Stimulated activated naive CD8-positive, alpha-beta T cell treated with anti-CD3 and anti-CD28 coated beads, Interleukin-15, Interleukin-2, amounts not matched to agents 100 ng/mL and 50 ng/mL, for 24 hours (primary cell): ENCODE results near the gene ITPK1.
A peak's percentile ranks its signal among the peaks of the same experiment; 100 is the strongest.
"Not testable (repeated sequence)": the region's sequence is repeated elsewhere in the genome, so short reads cannot be mapped to it uniquely, and the experiment has no call there.

Source experiments
- H3K27ac Mint-ChIP-seq: one replicate; pipeline ENCODE4 v1.8.0; 2021; ENCODE audit warnings: mild to moderate bottlenecking, mixed read lengths
- H3K27me3 Mint-ChIP-seq: one replicate; pipeline ENCODE4 v1.8.0; 2021; ENCODE audit warnings: mixed read lengths
- H3K36me3 Mint-ChIP-seq: one replicate; pipeline ENCODE4 v1.8.0; 2021; ENCODE audit warnings: low read depth, mixed read lengths
- H3K4me1 Mint-ChIP-seq: one replicate; pipeline ENCODE4 v1.8.0; 2021; ENCODE audit warnings: low read depth, mixed read lengths
- H3K4me3 Mint-ChIP-seq: one replicate; pipeline ENCODE4 v1.8.0; 2021; ENCODE audit warnings: mild to moderate bottlenecking, mixed read lengths
- H3K9me3 Mint-ChIP-seq: one replicate; pipeline ENCODE4 v1.8.0; 2021; ENCODE audit warnings: mixed read lengths

Gene ITPK1

GRCh38 chr14:93137864-93138263 is 22.1 kb upstream of the ITPK1 start:
- H3K9me3 Mint-ChIP-seq = no peaks in the 10 kb centered on the region
- H3K4me3 Mint-ChIP-seq = no peak overlapping the region
- no peak overlapping the region for H3K27ac Mint-ChIP-seq
- peaks cover 4% of the 10 kb centered on the region for H3K4me1 Mint-ChIP-seq
- H3K36me3 Mint-ChIP-seq = no peaks in the 10 kb centered on the region
- no peaks in the 10 kb centered on the region for H3K27me3 Mint-ChIP-seq

- not testable (repeated sequence) for H3K27me3 Mint-ChIP-seq, H3K27ac Mint-ChIP-seq, H3K36me3 Mint-ChIP-seq, H3K9me3 Mint-ChIP-seq, H3K4me3 Mint-ChIP-seq, H3K4me1 Mint-ChIP-seq
Observed at GRCh38 chr14:93136508-93136907, 20.8 kb upstream of the ITPK1 start.

- Mint-ChIP-seq H3K36me3 (no peaks in the 10 kb centered on the region), H3K27ac (no peak overlapping the region), H3K4me1 (peaks cover 4% of the 10 kb centered on the region), H3K9me3 (no peaks in the 10 kb centered on the region), H3K27me3 (no peaks in the 10 kb centered on the region), H3K4me3 (no peak overlapping the region)
Observed at GRCh38 chr14:93136009-93136408, 20.3 kb upstream of the ITPK1 start.

DNA sequence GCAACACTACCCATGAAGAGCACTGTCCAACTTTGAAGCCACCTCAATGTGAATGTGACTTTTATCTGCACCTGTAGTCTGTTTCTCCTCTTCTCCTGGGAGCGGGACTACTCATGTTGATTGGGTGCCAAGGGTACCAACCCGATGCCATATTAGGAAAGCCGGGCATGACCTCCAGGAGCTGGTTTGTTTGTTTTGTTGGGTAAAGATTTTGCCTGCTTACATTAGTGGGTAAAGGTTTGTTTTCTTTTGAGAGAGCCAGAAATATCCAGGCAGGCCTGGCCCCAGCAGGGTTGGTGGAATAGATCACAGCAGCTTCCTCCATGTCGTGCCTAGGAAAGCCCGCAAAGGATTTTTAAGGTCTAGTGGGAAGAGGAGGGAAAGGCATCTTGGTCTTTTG is 19.7 kb upstream of the ITPK1 start:
- no peak overlapping the region for H3K4me3 Mint-ChIP-seq
- no peaks in the 10 kb centered on the region for H3K9me3 Mint-ChIP-seq

DNA sequence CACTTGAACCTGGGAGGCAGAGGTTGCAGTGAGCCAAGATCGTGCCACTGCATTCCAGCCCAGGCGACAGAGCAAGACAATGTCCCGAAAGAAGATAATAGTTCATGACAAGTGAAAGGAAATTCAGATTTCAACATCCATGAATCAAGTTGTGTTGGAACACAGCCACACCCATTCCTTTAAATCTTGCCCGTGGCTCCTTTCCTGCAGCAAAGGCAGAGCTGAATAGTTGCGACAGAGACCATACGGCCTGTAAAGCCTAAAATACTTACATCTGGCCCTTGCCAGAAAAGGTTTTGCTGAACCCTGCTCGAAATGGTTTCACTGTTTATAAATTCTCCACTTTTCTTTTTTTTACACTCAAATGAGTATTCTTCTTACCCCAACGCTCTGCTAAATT is 17.7 kb upstream of the ITPK1 start:
- H3K36me3 Mint-ChIP-seq = no peaks in the 10 kb centered on the region
- no peaks in the 10 kb centered on the region for H3K9me3 Mint-ChIP-seq
- no peak overlapping the region for H3K27ac Mint-ChIP-seq
- H3K27me3 Mint-ChIP-seq = no peaks in the 10 kb centered on the region
- H3K4me3 Mint-ChIP-seq = no peak overlapping the region
- no peaks in the 10 kb centered on the region for H3K4me1 Mint-ChIP-seq

More for the DNA sequence above, 19.7 kb upstream of the ITPK1 start:
- H3K4me1 Mint-ChIP-seq = peaks cover 4% of the 10 kb centered on the region
- H3K36me3 Mint-ChIP-seq = no peaks in the 10 kb centered on the region
- no peak overlapping the region for H3K27ac Mint-ChIP-seq
- no peaks in the 10 kb centered on the region for H3K27me3 Mint-ChIP-seq

DNA sequence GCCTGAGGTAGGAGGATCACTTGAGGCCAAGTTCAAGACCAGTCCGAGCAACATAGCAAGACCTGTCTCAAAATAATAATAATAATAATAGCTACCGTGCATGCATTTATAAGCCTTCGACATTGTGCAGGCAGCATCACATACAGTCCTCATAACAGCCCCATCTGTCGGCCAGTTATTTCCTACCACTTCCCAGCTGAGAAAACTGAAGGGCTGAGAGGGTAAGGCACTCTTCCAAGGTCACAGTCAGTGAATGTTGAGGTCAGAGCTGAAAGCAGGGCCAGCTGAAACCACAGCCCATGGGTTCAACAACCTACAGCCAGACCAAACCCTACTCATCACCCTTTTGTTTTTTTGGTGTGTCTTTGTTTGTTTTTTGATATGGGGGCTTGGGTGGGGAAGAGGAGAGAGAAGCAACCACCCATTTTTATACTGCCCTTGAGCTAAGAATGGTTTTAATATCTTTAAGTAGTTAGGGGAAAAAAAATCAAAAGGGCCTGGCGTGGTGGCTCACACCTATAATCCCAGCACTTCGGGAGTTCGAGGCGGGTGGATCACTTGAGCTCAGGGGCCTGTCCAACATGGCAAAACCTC is 16.8 kb upstream of the ITPK1 start:
- no peak overlapping the region for H3K27ac Mint-ChIP-seq
- no peak overlapping the region for H3K4me3 Mint-ChIP-seq

DNA sequence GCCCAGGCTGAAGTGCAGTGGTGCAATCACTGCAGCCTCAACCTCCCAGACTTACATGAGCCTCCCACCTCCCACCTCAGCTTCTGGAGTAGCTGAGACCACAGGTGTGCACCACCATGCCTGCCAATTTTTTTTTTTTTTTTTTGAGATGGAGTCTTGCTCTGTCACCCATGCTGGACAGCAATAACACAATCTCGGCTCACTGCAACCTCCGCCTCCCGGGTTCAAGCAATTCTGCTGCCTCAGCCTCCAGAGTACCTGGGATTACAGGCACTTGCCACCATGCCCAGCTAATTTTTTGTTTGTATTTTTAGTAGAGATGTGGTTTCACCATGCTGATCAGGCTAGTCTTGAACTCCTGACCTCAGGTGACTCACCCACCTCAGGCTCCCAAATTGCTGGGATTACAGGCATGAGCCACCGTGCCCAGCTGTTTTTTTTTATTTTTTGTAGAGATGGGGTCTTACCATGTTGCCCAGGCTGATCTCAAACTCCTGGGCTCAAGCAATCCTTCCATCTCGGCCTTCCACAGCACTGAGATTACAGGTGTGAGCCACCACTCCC is 15.6 kb upstream of the ITPK1 start:
- not testable (repeated sequence) for H3K4me1 Mint-ChIP-seq, H3K9me3 Mint-ChIP-seq, H3K27me3 Mint-ChIP-seq, H3K36me3 Mint-ChIP-seq, H3K4me3 Mint-ChIP-seq, H3K27ac Mint-ChIP-seq

More for the DNA sequence above, 16.8 kb upstream of the ITPK1 start:
- Mint-ChIP-seq H3K4me1 (no peaks in the 10 kb centered on the region), H3K27me3 (no peaks in the 10 kb centered on the region), H3K9me3 (no peaks in the 10 kb centered on the region), H3K36me3 (no peaks in the 10 kb centered on the region)

DNA sequence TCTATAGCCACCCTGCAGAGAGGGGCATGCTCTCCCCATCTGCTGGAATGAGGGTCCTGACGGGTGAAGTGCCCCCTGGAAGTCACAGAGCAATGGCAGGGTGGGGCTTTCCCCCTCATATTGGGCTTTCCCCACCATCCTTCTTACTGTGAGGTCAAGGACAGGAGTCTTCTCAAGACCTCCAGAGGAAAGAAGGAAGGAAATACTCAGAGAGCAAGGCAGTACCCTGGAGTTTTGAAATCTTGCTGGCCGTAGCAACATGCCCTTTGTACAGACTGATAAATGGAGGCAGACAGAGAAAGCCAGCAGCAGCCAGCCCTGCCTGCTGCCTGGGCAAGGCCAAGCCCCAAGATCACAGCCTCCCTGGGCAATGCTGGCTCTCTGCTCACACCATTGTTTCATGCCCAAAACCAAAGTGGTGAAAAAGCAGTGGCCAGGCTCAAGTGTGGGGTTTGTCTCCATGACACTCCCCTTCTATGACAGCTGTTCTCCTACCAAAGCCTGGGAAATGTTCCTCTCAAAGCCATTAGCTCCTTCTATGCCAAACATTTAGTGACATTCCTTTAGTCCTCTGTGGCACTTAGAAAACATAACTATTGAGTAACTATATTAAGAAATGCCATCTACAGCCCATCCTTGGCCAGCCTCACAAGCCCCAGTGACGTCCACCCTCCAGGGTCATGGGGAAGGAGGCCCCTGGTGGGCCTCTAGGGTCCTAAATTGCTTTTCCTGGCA is 13.2 kb upstream of the ITPK1 start:
- Mint-ChIP-seq H3K27me3 (no peaks in the 10 kb centered on the region), H3K4me3 (no peak overlapping the region), H3K36me3 (no peaks in the 10 kb centered on the region), H3K4me1 (no peaks in the 10 kb centered on the region), H3K27ac (peak overlapping the region; percentile 45), H3K9me3 (no peaks in the 10 kb centered on the region)

GRCh38 chr14:93126111-93126510 is 10.4 kb upstream of the ITPK1 start:
- no peak overlapping the region for H3K4me3 Mint-ChIP-seq
- no peaks in the 10 kb centered on the region for H3K27me3 Mint-ChIP-seq
- H3K4me1 Mint-ChIP-seq = no peaks in the 10 kb centered on the region
- H3K9me3 Mint-ChIP-seq = no peaks in the 10 kb centered on the region
- H3K36me3 Mint-ChIP-seq = no peaks in the 10 kb centered on the region
- H3K27ac Mint-ChIP-seq = no peak overlapping the region

DNA sequence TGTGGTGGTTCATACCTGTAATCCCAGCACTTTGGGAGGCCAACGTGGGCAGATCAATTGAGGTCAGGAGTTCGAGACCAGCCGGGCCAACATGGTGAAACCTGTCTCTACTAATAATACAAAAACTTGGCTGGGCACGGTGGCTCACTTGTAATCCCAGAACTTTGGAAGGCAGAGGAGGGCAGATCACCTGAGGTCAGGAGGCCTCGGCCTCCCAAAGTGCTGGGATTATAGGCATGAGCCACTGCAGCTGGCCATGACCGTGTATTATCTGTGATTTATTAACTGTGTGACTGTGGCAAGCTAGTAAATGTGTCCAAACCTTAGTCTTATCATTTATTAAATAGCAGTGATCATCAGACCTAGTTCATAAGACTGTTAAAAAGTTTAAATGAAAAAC is 7.1 kb upstream of the ITPK1 start:
- Mint-ChIP-seq H3K4me1 (no peaks in the 10 kb centered on the region), H3K27me3 (no peaks in the 10 kb centered on the region), H3K27ac (no peak overlapping the region), H3K36me3 (no peaks in the 10 kb centered on the region), H3K9me3 (no peaks in the 10 kb centered on the region), H3K4me3 (no peak overlapping the region)

GRCh38 chr14:93121030-93121834 is 5.5 kb upstream of the ITPK1 start:
- H3K4me3 Mint-ChIP-seq = no peak overlapping the region
- peaks cover 6% of the 10 kb centered on the region for H3K4me1 Mint-ChIP-seq

DNA sequence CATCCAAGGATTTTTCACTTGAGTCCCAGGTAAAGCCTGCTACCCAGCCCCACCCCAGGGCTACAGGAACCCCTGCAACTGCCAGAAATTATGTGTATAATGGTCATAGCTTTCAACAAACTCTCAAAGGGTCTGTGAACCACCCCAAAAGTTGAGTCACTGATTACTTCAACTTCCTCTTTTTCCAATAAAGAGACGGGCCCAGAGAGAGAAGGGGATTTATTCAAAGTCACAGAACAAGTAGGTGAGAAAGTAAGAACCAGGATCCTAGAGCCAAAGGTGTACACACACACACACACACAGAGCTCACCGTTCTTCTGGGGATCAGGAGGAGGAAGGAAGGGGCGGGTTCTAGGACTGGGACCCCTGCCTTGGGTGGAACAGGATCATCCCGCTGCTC is 4.8 kb upstream of the ITPK1 start:
- no peaks in the 10 kb centered on the region for H3K9me3 Mint-ChIP-seq
- no peaks in the 10 kb centered on the region for H3K27me3 Mint-ChIP-seq
- no peak overlapping the region for H3K27ac Mint-ChIP-seq
- peaks cover 6% of the 10 kb centered on the region for H3K4me1 Mint-ChIP-seq
- no peak overlapping the region for H3K4me3 Mint-ChIP-seq
- H3K36me3 Mint-ChIP-seq = no peaks in the 10 kb centered on the region

More at GRCh38 chr14:93121030-93121834, 5.5 kb upstream of the ITPK1 start:
- H3K9me3 Mint-ChIP-seq = no peaks in the 10 kb centered on the region
- H3K27ac Mint-ChIP-seq = no peak overlapping the region
- no peaks in the 10 kb centered on the region for H3K27me3 Mint-ChIP-seq
- H3K36me3 Mint-ChIP-seq = no peaks in the 10 kb centered on the region

DNA sequence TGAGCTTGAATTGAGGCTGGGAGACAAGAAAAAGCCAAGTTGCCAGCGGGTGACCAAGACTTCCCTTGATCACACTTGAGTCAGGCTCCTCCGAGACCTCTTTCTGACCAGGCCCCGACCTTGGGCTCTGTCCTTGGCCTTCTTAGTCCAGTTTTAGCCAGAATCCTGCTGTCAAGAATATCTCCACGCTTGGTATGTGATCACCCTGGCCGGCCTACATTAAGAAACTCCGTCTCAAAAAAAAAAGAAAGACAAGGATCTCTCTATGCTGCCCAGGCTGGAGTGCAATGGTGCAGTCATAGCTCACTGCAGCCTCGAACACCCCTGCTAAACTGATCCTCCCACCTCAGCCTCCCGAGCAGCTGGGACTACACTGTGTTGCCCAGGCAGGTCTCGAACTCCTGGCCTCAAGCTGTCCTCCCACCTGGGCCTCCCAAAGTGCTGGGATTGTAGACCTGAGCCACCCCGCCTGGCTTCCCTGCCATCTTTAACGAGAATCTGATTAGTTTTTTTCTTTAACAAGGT is 1.0 kb upstream of the ITPK1 start:
- Mint-ChIP-seq H3K9me3 (no peaks in the 10 kb centered on the region), H3K36me3 (no peaks in the 10 kb centered on the region), H3K27ac (no peak overlapping the region), H3K27me3 (no peaks in the 10 kb centered on the region), H3K4me1 (peaks cover 29% of the 10 kb centered on the region), H3K4me3 (peak overlapping the region; percentile 67)

DNA sequence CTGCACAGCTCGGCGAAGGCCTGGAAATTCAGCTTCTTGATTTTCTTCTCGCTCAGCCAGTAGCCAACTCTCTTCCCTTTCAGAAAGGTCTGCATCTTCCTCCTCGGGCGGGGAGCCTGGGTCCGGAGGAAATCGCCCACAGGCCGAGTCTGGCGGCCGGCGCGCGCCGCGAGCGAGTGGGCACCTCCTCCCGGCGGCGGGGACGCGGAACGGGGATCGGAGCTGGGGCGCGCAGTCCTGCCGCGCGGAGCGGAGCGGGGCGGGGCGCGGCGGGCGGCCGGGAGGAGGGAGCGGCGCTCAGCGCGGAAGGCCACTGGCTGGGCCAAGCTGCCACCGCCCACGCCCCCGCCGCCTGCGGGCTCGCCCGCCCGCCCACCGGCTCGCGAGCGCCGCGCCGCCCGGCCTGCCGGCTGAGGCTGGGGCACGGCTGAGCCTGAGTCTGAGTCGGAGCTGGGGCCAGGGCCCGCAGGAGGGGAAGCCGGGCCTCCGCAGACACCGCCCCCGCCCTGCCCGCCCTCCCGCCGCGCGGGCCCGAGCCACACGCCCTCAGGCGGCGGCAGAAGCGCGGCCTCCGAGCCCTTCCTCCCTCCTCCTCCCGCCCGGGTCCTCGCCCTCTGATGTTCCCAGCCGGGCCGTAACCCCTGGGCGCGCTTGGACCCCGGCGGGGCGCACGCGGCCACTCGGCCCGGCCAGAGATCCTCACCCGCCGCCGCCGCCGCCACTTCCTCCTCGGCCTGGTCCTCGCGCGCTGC is 480 bp downstream of the ITPK1 start:
- no peak overlapping the region for H3K27ac Mint-ChIP-seq
- H3K4me3 Mint-ChIP-seq = peak overlapping the region; percentile 87
- H3K36me3 Mint-ChIP-seq = no peaks in the 10 kb centered on the region
- peaks cover 35% of the 10 kb centered on the region for H3K4me1 Mint-ChIP-seq
- H3K27me3 Mint-ChIP-seq = no peaks in the 10 kb centered on the region
- no peaks in the 10 kb centered on the region for H3K9me3 Mint-ChIP-seq
